GM18907 (cell line): Measurements from ENCODE around the gene OR6F1.
"Not testable (repeated sequence)": the region's sequence is repeated elsewhere in the genome, so short reads cannot be mapped to it uniquely, and the experiment has no call there.

Experiments used
- ATAC-seq: cut with Tn5 transposase; IDR thresholded peaks from one replicate; pipeline ENCODE4 v1.9.1; 2021; ENCODE audit warnings: mild to moderate bottlenecking, moderate library complexity; ENCODE audit not compliant: unreplicated experiment

OR6F1 gene

GRCh38 chr1:247716546-247716945 lies at the start of gene OR6F1:
TSS of gene OR6F1 (minus strand) at chr1:247716646. CDS start at chr1:247712755, 3,891 bp downstream.
- ATAC-seq, result no peak

GRCh38 chr1:247760456-247760855 lies 44.0 kb upstream of the OR6F1 start, which contains the start of gene OR1C1:
TSS of gene OR1C1 (minus strand) at chr1:247760556. CDS start at chr1:247758406, 2,150 bp downstream.
- ATAC-seq, result no peak

GRCh38 chr1:247754311-247754710 lies 37.9 kb upstream of the OR6F1 start:
- not testable (repeated sequence) for ATAC-seq

- ATAC-seq, result no peak
Measured at GRCh38 chr1:247749870-247750269, 33.4 kb upstream of the OR6F1 start.

GRCh38 chr1:247748041-247748440 lies 31.6 kb upstream of the OR6F1 start, which contains the start of gene OR14A2:
TSS of gene OR14A2 (minus strand) at chr1:247748141.
- ATAC-seq, result no peak

GRCh38 chr1:247747616-247748015 lies 31.2 kb upstream of the OR6F1 start:
- no peak for ATAC-seq

- no peak for ATAC-seq
Measured at GRCh38 chr1:247746391-247746935, 30.0 kb upstream of the OR6F1 start.

GRCh38 chr1:247742215-247742760 lies 25.8 kb upstream of the OR6F1 start:
- ATAC-seq, result not testable (repeated sequence)

- ATAC-seq, result no peak
Measured at GRCh38 chr1:247741756-247742155, 25.3 kb upstream of the OR6F1 start.

GRCh38 chr1:247740721-247741120 lies 24.3 kb upstream of the OR6F1 start:
- ATAC-seq, result no peak

GRCh38 chr1:247738315-247738714 lies 21.9 kb upstream of the OR6F1 start, which contains the start of gene OR14K1:
TSS of gene OR14K1 (plus strand) at chr1:247738615. CDS start at chr1:247738615, 0 bp downstream.
- no peak for ATAC-seq

- ATAC-seq, result no peak
Measured at GRCh38 chr1:247721222-247721621, 4.8 kb upstream of the OR6F1 start.

- ATAC-seq, result no peak
Measured at GRCh38 chr1:247713753-247714152, 2.7 kb downstream of the OR6F1 start.

GRCh38 chr1:247710681-247711080 lies 5.8 kb downstream of the OR6F1 start:
- not testable (repeated sequence) for ATAC-seq

GRCh38 chr1:247701338-247701737 lies 15.1 kb downstream of the OR6F1 start:
- ATAC-seq, result no peak

GRCh38 chr1:247681288-247681897 lies 35.1 kb downstream of the OR6F1 start:
- ATAC-seq, result peak; percentile 93

- no peak for ATAC-seq
Measured at GRCh38 chr1:247680171-247680570, 36.3 kb downstream of the OR6F1 start.

- no peak for ATAC-seq
Measured at GRCh38 chr1:247679639-247680038, 36.8 kb downstream of the OR6F1 start, which contains the start of gene OR13G1. TSS of gene OR13G1 (minus strand) at chr1:247679739. CDS start at chr1:247673041, 6,698 bp downstream.

- no peak for ATAC-seq
Measured at GRCh38 chr1:247669225-247669624, 47.2 kb downstream of the OR6F1 start.
